ENCODE results near the gene SELENOM. TPM values are rescaled to one million over a fixed set of nuclear protein-coding genes. Genes with fewer than 3 reads are reported as not detected.
"Not testable (repeated sequence)": the region's sequence is repeated elsewhere in the genome, so short reads cannot be mapped to it uniquely, and the experiment has no call there.

SELENOM gene
- polyA plus RNA-seq, 1 donor from 2014 or later = 6.6 TPM

DNA sequence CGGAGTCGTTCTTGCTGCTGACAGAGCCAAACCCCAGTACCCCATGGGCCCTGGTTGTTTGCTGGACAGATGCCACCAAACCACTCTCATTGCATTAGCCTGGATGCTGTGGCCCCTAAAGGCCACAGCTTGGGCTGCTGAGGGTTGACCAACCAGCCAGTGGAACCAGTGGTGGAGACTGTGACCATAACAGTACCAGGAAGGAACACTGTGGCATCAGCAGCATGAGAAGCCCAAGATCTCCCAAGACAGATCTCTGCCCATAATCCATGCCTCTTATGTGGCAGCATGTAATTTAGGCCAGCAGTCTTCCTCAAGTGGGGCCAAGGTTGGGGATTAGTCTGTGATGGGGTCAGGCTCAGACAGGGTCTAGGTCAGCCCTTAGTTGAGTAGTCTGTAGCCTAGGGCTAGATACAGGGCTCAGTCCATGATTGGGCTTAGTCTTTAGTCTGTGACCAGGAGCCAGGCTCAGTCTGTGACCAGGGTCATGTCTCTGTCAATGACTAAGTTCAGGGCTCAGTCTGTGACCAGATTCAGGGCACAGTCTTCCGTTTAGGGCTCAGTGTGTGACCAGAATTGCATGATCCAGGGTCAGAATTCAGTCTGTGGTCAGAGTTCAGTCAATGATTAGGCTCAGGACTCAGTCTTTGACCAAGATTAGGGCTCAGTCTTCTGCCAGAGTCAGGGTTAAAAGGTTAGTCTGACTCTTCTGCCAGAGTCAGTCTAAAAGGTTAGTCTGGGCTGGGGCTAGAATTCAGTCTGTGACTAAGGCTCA, 10.9 kb upstream of the SELENOM start:
- Histone ChIP-seq H3K36me3 (ENCODE audit: insufficient read depth, low read length) (no peaks in the 10 kb centered on the region), H3K79me2 (replicated peaks; ENCODE audit: insufficient read depth, low read length) (no peaks in the 10 kb centered on the region), H3F3A (ENCODE audit: insufficient read depth, low read length, poor library complexity, severe bottlenecking) (no peaks in the 10 kb centered on the region), H3K4me2 (ENCODE audit: low read length) (no peak overlapping the region), H2AFZ (ENCODE audit: low read depth, low read length) (no peak overlapping the region), H3K4me3 (ENCODE audit: low read length) (no peak overlapping the region), H3K9ac (ENCODE audit: low read length) (no peak overlapping the region), H3K9me2 (ENCODE audit: insufficient read depth, low read length) (no peaks in the 10 kb centered on the region), H3K27ac (ENCODE audit: low read length) (no peak overlapping the region), H3K27me3 (ENCODE audit: insufficient read depth, low read depth, low read length) (no peaks in the 10 kb centered on the region), H3K9me3 (ENCODE audit: low read length) (no peaks in the 10 kb centered on the region), H4K20me1 (ENCODE audit: insufficient read depth) (no peaks in the 10 kb centered on the region)
- TF ChIP-seq RAD21 (conservative IDR thresholded peaks at IDR 0.05) = no peak
- TF ChIP-seq, protein P1, sequence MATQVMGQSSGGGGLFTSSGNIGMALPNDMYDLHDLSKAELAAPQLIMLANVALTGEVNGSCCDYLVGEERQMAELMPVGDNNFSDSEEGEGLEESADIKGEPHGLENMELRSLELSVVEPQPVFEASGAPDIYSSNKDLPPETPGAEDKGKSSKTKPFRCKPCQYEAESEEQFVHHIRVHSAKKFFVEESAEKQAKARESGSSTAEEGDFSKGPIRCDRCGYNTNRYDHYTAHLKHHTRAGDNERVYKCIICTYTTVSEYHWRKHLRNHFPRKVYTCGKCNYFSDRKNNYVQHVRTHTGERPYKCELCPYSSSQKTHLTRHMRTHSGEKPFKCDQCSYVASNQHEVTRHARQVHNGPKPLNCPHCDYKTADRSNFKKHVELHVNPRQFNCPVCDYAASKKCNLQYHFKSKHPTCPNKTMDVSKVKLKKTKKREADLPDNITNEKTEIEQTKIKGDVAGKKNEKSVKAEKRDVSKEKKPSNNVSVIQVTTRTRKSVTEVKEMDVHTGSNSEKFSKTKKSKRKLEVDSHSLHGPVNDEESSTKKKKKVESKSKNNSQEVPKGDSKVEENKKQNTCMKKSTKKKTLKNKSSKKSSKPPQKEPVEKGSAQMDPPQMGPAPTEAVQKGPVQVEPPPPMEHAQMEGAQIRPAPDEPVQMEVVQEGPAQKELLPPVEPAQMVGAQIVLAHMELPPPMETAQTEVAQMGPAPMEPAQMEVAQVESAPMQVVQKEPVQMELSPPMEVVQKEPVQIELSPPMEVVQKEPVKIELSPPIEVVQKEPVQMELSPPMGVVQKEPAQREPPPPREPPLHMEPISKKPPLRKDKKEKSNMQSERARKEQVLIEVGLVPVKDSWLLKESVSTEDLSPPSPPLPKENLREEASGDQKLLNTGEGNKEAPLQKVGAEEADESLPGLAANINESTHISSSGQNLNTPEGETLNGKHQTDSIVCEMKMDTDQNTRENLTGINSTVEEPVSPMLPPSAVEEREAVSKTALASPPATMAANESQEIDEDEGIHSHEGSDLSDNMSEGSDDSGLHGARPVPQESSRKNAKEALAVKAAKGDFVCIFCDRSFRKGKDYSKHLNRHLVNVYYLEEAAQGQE (IDR thresholded peaks at IDR 0.05; ENCODE audit: borderline replicate concordance) = no peak
- no peak for TF ChIP-seq EZH2 (IDR thresholded peaks at IDR 0.05; ENCODE audit: borderline replicate concordance, insufficient read depth, low read length, poor library complexity, severe bottlenecking)
- no peak for TF ChIP-seq TAF1 (IDR thresholded peaks at IDR 0.05; ENCODE audit: low read depth)
- no peak for TF ChIP-seq SMC3 (conservative IDR thresholded peaks at IDR 0.05; ENCODE audit: poor library complexity)
- TF ChIP-seq POLR2AphosphoS5 (IDR thresholded peaks at IDR 0.05) = no peak
- no peak for TF ChIP-seq MXI1 (conservative IDR thresholded peaks at IDR 0.05; ENCODE audit: poor library complexity, severe bottlenecking)
- TF ChIP-seq EP300 (conservative IDR thresholded peaks at IDR 0.05; ENCODE audit: poor library complexity, severe bottlenecking) = no peak
- TF ChIP-seq, protein P2, sequence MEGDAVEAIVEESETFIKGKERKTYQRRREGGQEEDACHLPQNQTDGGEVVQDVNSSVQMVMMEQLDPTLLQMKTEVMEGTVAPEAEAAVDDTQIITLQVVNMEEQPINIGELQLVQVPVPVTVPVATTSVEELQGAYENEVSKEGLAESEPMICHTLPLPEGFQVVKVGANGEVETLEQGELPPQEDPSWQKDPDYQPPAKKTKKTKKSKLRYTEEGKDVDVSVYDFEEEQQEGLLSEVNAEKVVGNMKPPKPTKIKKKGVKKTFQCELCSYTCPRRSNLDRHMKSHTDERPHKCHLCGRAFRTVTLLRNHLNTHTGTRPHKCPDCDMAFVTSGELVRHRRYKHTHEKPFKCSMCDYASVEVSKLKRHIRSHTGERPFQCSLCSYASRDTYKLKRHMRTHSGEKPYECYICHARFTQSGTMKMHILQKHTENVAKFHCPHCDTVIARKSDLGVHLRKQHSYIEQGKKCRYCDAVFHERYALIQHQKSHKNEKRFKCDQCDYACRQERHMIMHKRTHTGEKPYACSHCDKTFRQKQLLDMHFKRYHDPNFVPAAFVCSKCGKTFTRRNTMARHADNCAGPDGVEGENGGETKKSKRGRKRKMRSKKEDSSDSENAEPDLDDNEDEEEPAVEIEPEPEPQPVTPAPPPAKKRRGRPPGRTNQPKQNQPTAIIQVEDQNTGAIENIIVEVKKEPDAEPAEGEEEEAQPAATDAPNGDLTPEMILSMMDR (IDR thresholded peaks at IDR 0.05; ENCODE audit: poor library complexity, severe bottlenecking) = no peak

DNA sequence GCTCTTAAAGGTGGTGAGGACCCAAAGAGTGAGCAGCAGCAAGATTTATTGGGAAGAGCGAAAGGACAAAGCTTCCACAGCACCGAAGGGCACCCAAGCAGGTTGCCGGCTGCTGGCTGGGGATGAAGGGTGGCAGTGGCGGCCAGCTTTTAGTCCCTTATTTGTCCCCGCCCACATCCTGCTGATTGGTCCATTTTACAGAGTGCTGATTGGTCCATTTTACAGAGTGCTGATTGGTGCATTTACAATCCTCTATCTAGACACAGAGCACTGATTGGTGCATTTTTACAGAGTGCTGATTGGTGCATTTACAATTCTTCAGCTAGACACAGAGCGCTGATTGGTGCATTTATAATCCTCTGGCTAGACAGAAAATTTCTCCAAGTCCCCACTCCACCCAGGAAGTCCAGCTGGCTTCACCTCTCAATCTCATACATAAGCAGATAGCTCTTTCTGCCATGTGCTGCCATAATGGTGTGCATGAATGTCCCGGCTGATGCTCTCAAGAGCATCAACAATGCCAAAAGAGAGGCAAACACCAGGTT, 5.3 kb upstream of the SELENOM start:
- H3K27me3 ChIP-seq (ENCODE audit: insufficient read depth, low read depth, low read length); H3F3A ChIP-seq (ENCODE audit: insufficient read depth, low read length, poor library complexity, severe bottlenecking); H3K27ac ChIP-seq (ENCODE audit: low read length); H3K4me2 ChIP-seq (ENCODE audit: low read length); H3K9ac ChIP-seq (ENCODE audit: low read length); H3K9me2 ChIP-seq (ENCODE audit: insufficient read depth, low read length); H3K9me3 ChIP-seq (ENCODE audit: low read length); H3K36me3 ChIP-seq (ENCODE audit: insufficient read depth, low read length); H4K20me1 ChIP-seq (ENCODE audit: insufficient read depth); H2AFZ ChIP-seq (ENCODE audit: low read depth, low read length); H3K79me2 ChIP-seq (replicated peaks; ENCODE audit: insufficient read depth, low read length); H3K4me3 ChIP-seq (ENCODE audit: low read length): not testable (repeated sequence)

All from neural cell (in vitro differentiated cells).